Subcutaneous abdominal adipose tissue (tissue), 5 donors: ENCODE measurements around the gene PSMF1.
"Not testable (repeated sequence)": the region's sequence is repeated elsewhere in the genome, so short reads cannot be mapped to it uniquely, and the experiment has no call there.

Experiments used
- H3K27ac ChIP-seq: one replicate; pipeline ENCODE4 v1.7.0; 2013; ENCODE audit warnings: low read depth, mild to moderate bottlenecking, inconsistent platforms, low read length, moderate library complexity
- H3K27me3 ChIP-seq, 5 donors: one replicate each; pipeline ENCODE4 v1.7.0; 2013; ENCODE audit warnings: low read length in 5 of 5, inconsistent platforms in 1 of 5; ENCODE audit not compliant: control insufficient read depth in 5 of 5, insufficient read depth in 4 of 5
- H3K36me3 ChIP-seq, 5 donors: one replicate each; pipeline ENCODE4 v1.7.0; 2013; ENCODE audit warnings: low read length in 5 of 5; ENCODE audit not compliant: control insufficient read depth in 5 of 5, insufficient read depth in 5 of 5
- H3K4me1 ChIP-seq, 5 donors: one replicate each; pipeline ENCODE4 v1.7.0; 2013; ENCODE audit warnings: low read length in 5 of 5, mild to moderate bottlenecking in 3 of 5, moderate library complexity in 1 of 5; ENCODE audit not compliant: control insufficient read depth in 5 of 5, insufficient read depth in 5 of 5
- H3K4me3 ChIP-seq, 5 donors: one replicate each; pipeline ENCODE4 v1.7.0; 2013; ENCODE audit warnings: low read length in 5 of 5, low read depth in 1 of 5
- H3K9ac ChIP-seq, 5 donors: one replicate each; pipeline ENCODE4 v1.7.0; 2013; ENCODE audit warnings: low read length in 5 of 5, mild to moderate bottlenecking in 4 of 5, moderate library complexity in 3 of 5
- H3K9me3 ChIP-seq, 5 donors: one replicate each; pipeline ENCODE4 v1.7.0; 2013; ENCODE audit warnings: low read length in 5 of 5; ENCODE audit not compliant: control insufficient read depth in 5 of 5
- donor health status: healthy.
- donor health status: healthy.
- donor health status: healthy.
- donor health status: healthy.
- donor health status: healthy.

Gene PSMF1

GRCh38 chr20:1216527-1217427 lies 98.4 kb downstream of the PSMF1 start:
- H3K4me3 ChIP-seq, H3K4me1 ChIP-seq, H3K27ac ChIP-seq, H3K36me3 ChIP-seq, H3K27me3 ChIP-seq, H3K9me3 ChIP-seq, H3K9ac ChIP-seq: not testable (repeated sequence)
